Raji (cell line): ENCODE measurements around the gene FAM151A.

ENCODE experiments used
- POLR2A ChIP-seq: IDR thresholded peaks from 2 replicates; pipeline ENCODE4 v1.6.1; 2011; ENCODE audit warnings: low read depth, low read length, control low read depth; ENCODE audit not compliant: insufficient read depth

Gene FAM151A

GRCh38 chr1:54645806-54646676 is 22.7 kb upstream of the FAM151A start:
- TF ChIP-seq POLR2A = no peak

- no peak for TF ChIP-seq POLR2A
These were observed 20.4 kb upstream of the FAM151A start for GRCh38 chr1:54643736-54644135.

- TF ChIP-seq POLR2A = no peak
These were observed 17.8 kb upstream of the FAM151A start, which contains the start of gene MROH7 for GRCh38 chr1:54640863-54641836. TSS of gene MROH7 (plus strand) at chr1:54641786. CDS start at chr1:54652927, 11,141 bp downstream.

GRCh38 chr1:54640361-54640760 is 17.0 kb upstream of the FAM151A start:
- no peak for TF ChIP-seq POLR2A

GRCh38 chr1:54627196-54627595 is 3.9 kb upstream of the FAM151A start:
- no peak for TF ChIP-seq POLR2A

- TF ChIP-seq POLR2A = no peak
These were observed 1.4 kb upstream of the FAM151A start for GRCh38 chr1:54624466-54625464.

- TF ChIP-seq POLR2A = no peak
These were observed 3.6 kb downstream of the FAM151A start for GRCh38 chr1:54619749-54620148.

- no peak for TF ChIP-seq POLR2A
These were observed 7.6 kb downstream of the FAM151A start for GRCh38 chr1:54615531-54616279.

GRCh38 chr1:54614563-54614962 is 8.8 kb downstream of the FAM151A start:
- no peak for TF ChIP-seq POLR2A

GRCh38 chr1:54614024-54614423 is 9.3 kb downstream of the FAM151A start:
- TF ChIP-seq POLR2A = no peak

- no peak for TF ChIP-seq POLR2A
These were observed 11.7 kb downstream of the FAM151A start for GRCh38 chr1:54611621-54612020.

GRCh38 chr1:54610601-54611580 is 12.4 kb downstream of the FAM151A start:
- TF ChIP-seq POLR2A = no peak

- no peak for TF ChIP-seq POLR2A
These were observed 13.3 kb downstream of the FAM151A start for GRCh38 chr1:54610048-54610447.
